ENCODE measurements around the gene GPR137B. TPM values are rescaled to one million over a fixed set of nuclear protein-coding genes. Genes with fewer than 3 reads are reported as not detected.

The GPR137B gene
- total and polyA plus RNA-seq, 7 donors, result 0.60 to 1.9 (median 1.5) TPM

DNA sequence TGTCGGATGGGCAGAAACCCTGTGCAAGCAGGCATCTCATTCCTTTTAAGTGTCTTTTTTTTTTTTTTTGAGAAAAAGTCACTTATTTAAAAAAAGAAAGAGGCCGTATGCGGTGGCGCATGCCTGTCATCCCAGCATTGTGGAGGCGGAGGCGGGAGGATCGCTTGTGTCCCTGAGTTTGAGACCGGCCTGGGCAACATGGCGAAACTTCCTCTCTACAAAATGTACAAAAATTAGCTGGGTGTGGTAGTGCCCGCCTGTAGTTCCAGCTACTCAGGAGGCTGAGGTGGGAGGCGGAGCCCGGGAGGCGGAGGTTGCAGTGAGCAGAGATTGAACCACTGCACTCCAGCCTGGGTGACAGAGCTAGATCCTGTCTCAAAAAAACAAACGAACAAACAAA lies 1.7 kb downstream of the GPR137B start:
- TF ChIP-seq, protein P1, sequence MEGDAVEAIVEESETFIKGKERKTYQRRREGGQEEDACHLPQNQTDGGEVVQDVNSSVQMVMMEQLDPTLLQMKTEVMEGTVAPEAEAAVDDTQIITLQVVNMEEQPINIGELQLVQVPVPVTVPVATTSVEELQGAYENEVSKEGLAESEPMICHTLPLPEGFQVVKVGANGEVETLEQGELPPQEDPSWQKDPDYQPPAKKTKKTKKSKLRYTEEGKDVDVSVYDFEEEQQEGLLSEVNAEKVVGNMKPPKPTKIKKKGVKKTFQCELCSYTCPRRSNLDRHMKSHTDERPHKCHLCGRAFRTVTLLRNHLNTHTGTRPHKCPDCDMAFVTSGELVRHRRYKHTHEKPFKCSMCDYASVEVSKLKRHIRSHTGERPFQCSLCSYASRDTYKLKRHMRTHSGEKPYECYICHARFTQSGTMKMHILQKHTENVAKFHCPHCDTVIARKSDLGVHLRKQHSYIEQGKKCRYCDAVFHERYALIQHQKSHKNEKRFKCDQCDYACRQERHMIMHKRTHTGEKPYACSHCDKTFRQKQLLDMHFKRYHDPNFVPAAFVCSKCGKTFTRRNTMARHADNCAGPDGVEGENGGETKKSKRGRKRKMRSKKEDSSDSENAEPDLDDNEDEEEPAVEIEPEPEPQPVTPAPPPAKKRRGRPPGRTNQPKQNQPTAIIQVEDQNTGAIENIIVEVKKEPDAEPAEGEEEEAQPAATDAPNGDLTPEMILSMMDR (IDR thresholded peaks at IDR 0.05), result no peak
- peak overlapping the region; percentile 67 for H3K4me3 ChIP-seq
- no peaks in the 10 kb centered on the region for H3K4me1 ChIP-seq
- 91 to 95% (median 94%) methylated on average over 14 of the region's 14 CpGs for WGBS, 3 donors
- no peak for ATAC-seq
- H3K36me3 ChIP-seq (ENCODE audit: insufficient read depth in 1 of 2, low read depth in 1 of 2), result no peaks in the 10 kb centered on the region
- H3K9me3 ChIP-seq, result no peaks in the 10 kb centered on the region
- DNase-seq, result no peak
- H3K27ac ChIP-seq, result no peak overlapping the region
- intact Hi-C loops (cut with DNase I), result no loop called here
- peaks cover 0 to 58% (median 15%) of the 10 kb centered on the region in 3 donors for H3K27me3 ChIP-seq (ENCODE audit: insufficient read depth in 3 of 3, low read length in 2 of 3)

DNA sequence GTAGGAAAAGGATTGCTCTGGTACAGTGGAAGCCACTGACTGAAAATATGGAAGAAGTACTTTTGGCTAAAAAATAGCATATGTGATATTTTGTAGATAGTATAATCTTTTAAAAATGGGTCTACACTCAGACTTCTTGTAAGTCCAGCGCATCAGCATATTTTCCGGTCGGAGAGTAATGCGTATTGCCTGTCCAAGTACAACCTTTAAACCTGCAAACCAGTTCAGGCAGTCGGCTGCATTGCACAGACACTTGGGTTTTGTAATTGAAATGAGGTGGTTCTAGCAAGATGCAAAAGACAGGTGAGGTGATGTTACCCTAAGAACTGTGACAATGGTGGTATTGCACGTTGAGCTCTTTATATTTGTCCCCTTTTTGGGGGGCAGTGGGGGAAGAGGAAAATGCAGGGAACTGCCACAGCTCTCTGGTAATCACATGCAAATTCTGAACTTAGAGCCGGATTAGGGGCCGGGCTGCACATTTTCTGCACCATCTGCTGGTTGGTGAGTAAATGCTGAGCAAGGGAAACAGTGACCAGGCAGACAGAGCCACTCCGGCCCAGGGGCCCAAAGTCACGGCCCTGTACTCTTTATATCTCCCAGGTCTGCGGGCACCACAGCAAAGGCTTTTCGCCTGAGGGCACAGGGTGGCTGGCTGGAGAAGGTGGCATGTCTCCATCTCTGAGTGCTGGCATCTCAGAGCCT lies 2.3 kb downstream of the GPR137B start:
- Histone ChIP-seq H3K9me3 (no peaks in the 10 kb centered on the region), H3K4me3 (no peak overlapping the region), H3K36me3 (ENCODE audit: insufficient read depth in 1 of 2, low read depth in 1 of 2) (no peaks in the 10 kb centered on the region), H3K27ac (no peak overlapping the region), H3K27me3 (ENCODE audit: insufficient read depth in 3 of 3, low read length in 2 of 3) (peaks cover 0 to 55% (median 14%) of the 10 kb centered on the region in 3 donors), H3K4me1 (no peaks in the 10 kb centered on the region)
- ATAC-seq (no peak), DNase-seq (no peak)
- intact Hi-C loops (cut with DNase I), result no loop called here
- WGBS, 3 donors, result 59 to 72% (median 64%) methylated on average over 12 of the region's 12 CpGs
- TF ChIP-seq, protein P1 (IDR thresholded peaks at IDR 0.05), result no peak

DNA sequence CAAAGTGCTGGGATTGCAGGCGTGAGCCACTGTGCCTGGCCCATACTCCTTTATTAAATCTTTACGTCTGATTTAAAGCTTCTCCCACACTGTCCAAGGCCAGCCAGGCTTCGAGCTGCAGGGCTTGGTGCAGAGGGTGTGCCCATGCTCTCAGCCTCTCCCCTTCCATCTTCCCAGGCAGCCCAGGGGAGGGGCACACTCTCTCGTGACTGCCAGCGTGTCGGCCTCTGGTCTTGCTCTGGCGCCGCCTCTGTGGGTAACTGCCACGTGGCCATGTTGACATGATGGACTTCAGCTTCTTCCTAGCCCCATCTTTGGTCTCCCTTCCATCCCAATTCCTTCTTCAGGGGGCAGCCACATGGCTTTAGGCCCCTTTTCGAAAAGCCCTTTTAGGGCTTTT lies 4.7 kb downstream of the GPR137B start:
- Histone ChIP-seq H3K27ac (no peak overlapping the region), H3K27me3 (ENCODE audit: insufficient read depth in 3 of 3, low read length in 2 of 3) (peaks cover 0 to 31% (median 10%) of the 10 kb centered on the region in 3 donors), H3K4me1 (no peaks in the 10 kb centered on the region), H3K36me3 (ENCODE audit: insufficient read depth in 1 of 2, low read depth in 1 of 2) (no peaks in the 10 kb centered on the region), H3K9me3 (no peaks in the 10 kb centered on the region), H3K4me3 (no peak overlapping the region)
- ATAC-seq (no peak), DNase-seq (no peak)
- 66 to 70% (median 69%) methylated on average over 10 of the region's 10 CpGs for WGBS, 3 donors
- intact Hi-C loops (cut with DNase I), result no loop called here
- TF ChIP-seq, protein P1 (IDR thresholded peaks at IDR 0.05), result no peak

DNA sequence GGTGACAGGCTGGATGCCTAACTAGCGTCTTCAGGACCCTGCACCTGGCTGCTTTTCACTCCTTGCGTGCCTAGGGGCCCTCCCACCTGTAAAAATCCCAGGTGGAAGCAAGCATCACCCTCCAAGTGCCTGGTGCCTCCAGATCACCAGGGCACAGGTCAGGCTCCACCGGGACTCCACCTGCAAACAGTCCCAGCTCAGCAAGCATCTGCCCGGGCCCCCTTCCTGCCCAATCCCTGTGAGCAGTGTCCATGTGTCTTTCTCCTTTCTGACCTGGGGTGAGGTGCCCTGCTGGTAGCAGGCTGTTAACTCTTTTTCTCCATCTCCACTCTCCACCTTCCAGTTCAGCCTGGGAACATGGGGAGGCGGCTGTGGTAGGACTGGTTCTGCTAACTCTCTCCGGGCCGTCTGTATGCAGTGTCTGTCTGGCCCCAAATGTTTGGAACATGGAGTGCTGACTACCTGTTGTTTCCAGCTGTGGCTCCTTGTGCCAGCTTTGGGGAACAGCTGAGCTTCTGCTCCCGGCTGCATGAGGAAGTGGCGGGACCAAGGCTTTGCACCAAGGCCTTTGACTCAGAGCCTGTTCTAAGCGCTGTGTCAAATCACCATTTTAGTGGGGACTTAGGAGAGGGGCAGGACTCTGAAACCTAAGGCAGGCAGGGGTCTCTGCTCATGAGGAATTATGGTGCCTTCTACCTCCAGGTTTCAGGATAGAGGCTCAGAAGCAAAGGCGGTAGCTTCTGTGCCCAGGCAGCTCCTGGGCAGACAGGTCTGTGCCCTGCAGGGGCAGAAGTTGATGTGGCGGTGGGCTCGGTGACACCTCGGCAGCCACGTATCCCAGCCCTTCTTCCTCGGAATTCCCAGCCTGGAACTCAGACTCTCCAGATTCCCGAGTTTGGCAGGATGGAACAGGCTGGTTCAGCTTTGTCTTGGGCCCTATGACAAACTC lies 5.5 kb downstream of the GPR137B start:
- Histone ChIP-seq H3K4me1 (no peaks in the 10 kb centered on the region), H3K27me3 (ENCODE audit: insufficient read depth in 3 of 3, low read length in 2 of 3) (peaks cover 0 to 26% (median 10%) of the 10 kb centered on the region in 3 donors), H3K27ac (no peak overlapping the region), H3K36me3 (ENCODE audit: insufficient read depth in 1 of 2, low read depth in 1 of 2) (no peaks in the 10 kb centered on the region), H3K4me3 (no peak overlapping the region), H3K9me3 (no peaks in the 10 kb centered on the region)
- ATAC-seq, result no peak
- no peak for DNase-seq
- intact Hi-C loops (cut with DNase I), result no loop called here
- TF ChIP-seq, protein P1 (IDR thresholded peaks at IDR 0.05), result no peak
- 56 to 71% (median 58%) methylated on average over 17 of the region's 17 CpGs for WGBS, 3 donors
